Measurements from ENCODE around the gene PEX5L.
A peak's percentile ranks its signal among the peaks of the same experiment; 100 is the strongest.

Gene PEX5L

DNA sequence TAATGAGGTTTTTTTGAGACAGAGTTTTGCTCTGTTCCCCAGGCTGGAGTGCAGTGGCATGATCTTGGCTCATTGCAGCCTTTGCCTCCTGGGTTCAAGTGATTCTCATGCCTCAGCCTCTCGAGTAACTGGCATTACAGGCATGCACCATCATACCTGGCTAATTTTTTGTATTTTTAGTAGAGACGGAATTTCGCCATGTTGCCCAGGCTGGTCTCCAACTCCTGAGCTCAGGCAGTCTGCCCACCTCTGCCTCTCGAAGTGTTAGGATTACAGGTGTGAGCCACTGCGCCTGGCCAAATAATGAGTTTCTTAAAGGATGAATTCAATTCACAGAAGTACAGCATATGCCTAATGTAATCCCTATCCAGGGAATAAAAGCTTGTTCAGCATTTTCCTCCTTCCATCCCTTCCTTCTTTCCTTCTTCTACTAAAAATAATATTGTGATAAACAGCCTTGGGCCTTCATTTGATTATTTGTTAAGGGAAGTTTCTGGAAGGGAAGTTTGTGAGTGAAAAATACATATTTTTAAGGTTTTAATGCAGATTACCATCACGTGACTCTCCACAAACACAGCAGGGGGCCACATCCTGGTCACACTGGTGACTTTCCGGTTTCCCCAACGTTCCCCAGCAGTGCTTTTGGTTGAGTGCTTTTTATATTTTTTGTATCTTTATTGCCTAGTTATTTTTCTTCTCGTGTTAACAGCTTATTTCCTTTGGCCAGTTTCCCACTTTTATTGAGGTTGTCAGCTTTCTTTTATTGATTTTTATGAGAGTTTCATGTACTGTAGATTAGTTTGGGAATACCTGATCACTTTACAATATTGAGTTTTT, 267.1 kb downstream of the PEX5L start:
- TF ChIP-seq SIN3A (IDR thresholded peaks at IDR 0.05; ENCODE audit: borderline replicate concordance, insufficient read depth, low read length) (no peak), FOXP2 (optimal IDR thresholded peaks at IDR 0.05; ENCODE audit: borderline replicate concordance, extremely low read depth, extremely low read length, insufficient read depth) (no peak), TAF1 (IDR thresholded peaks at IDR 0.05; ENCODE audit: borderline replicate concordance, insufficient read depth, low read length) (no peak), POLR2AphosphoS5 (IDR thresholded peaks at IDR 0.05; ENCODE audit: low read depth, low read length) (no peak)
- TF ChIP-seq, protein P1, sequence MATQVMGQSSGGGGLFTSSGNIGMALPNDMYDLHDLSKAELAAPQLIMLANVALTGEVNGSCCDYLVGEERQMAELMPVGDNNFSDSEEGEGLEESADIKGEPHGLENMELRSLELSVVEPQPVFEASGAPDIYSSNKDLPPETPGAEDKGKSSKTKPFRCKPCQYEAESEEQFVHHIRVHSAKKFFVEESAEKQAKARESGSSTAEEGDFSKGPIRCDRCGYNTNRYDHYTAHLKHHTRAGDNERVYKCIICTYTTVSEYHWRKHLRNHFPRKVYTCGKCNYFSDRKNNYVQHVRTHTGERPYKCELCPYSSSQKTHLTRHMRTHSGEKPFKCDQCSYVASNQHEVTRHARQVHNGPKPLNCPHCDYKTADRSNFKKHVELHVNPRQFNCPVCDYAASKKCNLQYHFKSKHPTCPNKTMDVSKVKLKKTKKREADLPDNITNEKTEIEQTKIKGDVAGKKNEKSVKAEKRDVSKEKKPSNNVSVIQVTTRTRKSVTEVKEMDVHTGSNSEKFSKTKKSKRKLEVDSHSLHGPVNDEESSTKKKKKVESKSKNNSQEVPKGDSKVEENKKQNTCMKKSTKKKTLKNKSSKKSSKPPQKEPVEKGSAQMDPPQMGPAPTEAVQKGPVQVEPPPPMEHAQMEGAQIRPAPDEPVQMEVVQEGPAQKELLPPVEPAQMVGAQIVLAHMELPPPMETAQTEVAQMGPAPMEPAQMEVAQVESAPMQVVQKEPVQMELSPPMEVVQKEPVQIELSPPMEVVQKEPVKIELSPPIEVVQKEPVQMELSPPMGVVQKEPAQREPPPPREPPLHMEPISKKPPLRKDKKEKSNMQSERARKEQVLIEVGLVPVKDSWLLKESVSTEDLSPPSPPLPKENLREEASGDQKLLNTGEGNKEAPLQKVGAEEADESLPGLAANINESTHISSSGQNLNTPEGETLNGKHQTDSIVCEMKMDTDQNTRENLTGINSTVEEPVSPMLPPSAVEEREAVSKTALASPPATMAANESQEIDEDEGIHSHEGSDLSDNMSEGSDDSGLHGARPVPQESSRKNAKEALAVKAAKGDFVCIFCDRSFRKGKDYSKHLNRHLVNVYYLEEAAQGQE (IDR thresholded peaks at IDR 0.05; ENCODE audit: insufficient read depth in 1 of 2, low read depth in 2 of 2, low read length in 2 of 2) = no peak

DNA sequence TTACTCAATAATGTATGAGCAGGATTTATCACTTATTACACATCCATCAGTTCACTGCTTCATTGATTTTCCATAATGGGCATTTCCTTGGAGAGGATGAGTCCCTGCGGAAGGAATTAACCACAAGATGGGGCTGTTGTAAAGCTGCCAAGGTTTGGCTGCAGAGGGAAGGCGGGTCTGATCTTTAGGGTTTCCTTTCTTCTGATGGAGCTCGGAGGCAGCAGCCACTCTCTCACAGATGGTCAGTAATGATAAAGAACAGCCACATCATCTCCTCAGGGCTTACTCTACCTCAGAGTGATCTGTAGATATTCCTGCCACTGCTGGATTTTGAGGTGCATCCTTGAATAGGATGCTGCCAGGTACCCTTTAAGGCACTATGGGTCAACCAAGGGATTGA, 268.7 kb downstream of the PEX5L start:
- TF ChIP-seq TAF1 (IDR thresholded peaks at IDR 0.05; ENCODE audit: borderline replicate concordance, insufficient read depth, low read length) = no peak
- TF ChIP-seq POLR2AphosphoS5 (IDR thresholded peaks at IDR 0.05; ENCODE audit: low read depth, low read length) = no peak
- no peak for TF ChIP-seq SIN3A (IDR thresholded peaks at IDR 0.05; ENCODE audit: borderline replicate concordance, insufficient read depth, low read length)
- TF ChIP-seq, protein P1 (IDR thresholded peaks at IDR 0.05; ENCODE audit: insufficient read depth in 1 of 2, low read depth in 2 of 2, low read length in 2 of 2) = no peak
- TF ChIP-seq FOXP2 (optimal IDR thresholded peaks at IDR 0.05; ENCODE audit: borderline replicate concordance, extremely low read depth, extremely low read length, insufficient read depth) = no peak

DNA sequence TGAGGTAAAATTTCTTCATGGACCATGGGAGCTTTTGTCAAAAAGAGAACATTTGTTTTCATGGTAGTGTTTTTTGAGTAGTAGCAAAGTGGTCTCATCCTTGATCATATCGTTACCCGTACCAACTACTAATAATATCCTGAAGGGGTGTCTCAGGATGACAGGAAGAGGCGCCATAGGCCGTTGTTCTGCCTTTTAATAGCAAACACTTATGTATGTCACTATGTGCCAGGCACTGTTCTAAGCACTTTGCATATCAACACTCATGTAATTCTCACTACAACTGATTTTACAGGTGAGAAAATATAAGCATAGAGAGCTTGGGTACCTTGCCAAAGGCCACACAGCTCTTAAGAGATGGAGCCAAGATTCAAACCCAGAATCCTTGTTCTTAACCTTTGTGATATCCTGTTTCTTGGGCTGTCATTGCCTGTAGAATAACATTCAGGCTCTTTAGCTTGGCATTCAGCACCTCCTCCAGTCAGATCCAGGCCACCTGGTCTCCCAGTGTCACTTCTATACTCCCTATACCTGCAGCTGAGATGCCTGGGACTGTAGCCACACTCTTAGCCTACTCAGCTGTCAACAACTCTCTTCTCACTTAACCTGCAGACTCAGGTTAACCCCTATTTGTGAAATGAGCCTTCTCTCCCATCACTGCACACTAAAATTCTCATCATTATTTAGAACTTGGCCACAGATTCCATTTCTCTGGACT, 270.2 kb downstream of the PEX5L start:
- TF ChIP-seq SIN3A (IDR thresholded peaks at IDR 0.05; ENCODE audit: borderline replicate concordance, insufficient read depth, low read length) (no peak), FOXP2 (optimal IDR thresholded peaks at IDR 0.05; ENCODE audit: borderline replicate concordance, extremely low read depth, extremely low read length, insufficient read depth) (no peak), POLR2AphosphoS5 (IDR thresholded peaks at IDR 0.05; ENCODE audit: low read depth, low read length) (no peak), TAF1 (IDR thresholded peaks at IDR 0.05; ENCODE audit: borderline replicate concordance, insufficient read depth, low read length) (no peak)
- TF ChIP-seq, protein P1 (IDR thresholded peaks at IDR 0.05; ENCODE audit: insufficient read depth in 1 of 2, low read depth in 2 of 2, low read length in 2 of 2) = no peak

DNA sequence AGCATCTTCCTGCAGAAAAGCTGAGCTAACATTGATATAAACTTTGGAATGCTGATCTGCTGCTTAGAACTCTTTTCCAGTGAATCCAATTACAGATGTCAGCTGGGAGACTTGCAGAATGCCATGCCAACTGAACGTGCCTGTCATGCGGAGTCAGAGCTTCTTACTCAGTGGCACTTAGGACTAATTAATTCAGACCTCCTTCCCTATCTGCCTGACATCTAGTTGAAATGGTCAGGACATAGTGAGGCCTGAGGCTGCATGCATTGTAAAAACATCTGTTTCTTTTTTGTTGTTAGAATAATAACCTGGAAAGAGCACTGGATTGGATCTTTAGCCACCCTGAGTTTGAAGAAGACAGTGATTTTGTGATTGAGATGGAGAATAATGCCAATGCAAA, 271.3 kb downstream of the PEX5L start:
- TF ChIP-seq FOXP2 (optimal IDR thresholded peaks at IDR 0.05; ENCODE audit: borderline replicate concordance, extremely low read depth, extremely low read length, insufficient read depth) = no peak

DNA sequence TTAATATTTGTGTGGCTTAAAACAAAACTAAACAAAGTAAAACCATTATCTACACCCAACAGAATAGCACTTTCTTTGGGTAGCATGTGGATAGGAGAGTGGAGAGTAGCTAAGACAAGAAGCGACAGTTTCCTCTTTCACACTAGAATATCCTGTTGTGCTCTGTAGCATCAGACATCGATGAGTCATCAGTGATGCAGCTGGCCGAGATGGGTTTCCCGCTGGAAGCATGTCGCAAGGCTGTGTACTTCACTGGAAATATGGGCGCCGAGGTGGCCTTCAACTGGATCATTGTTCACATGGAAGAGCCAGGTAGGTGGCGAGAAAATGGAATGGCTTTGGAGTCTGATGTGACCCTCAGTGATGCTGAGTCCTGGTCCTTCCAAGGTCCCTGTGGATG, 275.8 kb downstream of the PEX5L start:
- no peak for TF ChIP-seq SIN3A (IDR thresholded peaks at IDR 0.05; ENCODE audit: borderline replicate concordance, insufficient read depth, low read length)
- peak; percentile 97 for TF ChIP-seq FOXP2 (optimal IDR thresholded peaks at IDR 0.05; ENCODE audit: borderline replicate concordance, extremely low read depth, extremely low read length, insufficient read depth)
- no peak for TF ChIP-seq POLR2AphosphoS5 (IDR thresholded peaks at IDR 0.05; ENCODE audit: low read depth, low read length)

All from PFSK-1 (cell line).